ENCODE data around the gene CSMD2. TPM values are rescaled to one million over a fixed set of nuclear protein-coding genes. Genes with fewer than 3 reads are reported as not detected.

CSMD2 gene
- total and polyA plus RNA-seq, 2 experiments from 2014 or later, result 5.3 to 16.6 TPM

DNA sequence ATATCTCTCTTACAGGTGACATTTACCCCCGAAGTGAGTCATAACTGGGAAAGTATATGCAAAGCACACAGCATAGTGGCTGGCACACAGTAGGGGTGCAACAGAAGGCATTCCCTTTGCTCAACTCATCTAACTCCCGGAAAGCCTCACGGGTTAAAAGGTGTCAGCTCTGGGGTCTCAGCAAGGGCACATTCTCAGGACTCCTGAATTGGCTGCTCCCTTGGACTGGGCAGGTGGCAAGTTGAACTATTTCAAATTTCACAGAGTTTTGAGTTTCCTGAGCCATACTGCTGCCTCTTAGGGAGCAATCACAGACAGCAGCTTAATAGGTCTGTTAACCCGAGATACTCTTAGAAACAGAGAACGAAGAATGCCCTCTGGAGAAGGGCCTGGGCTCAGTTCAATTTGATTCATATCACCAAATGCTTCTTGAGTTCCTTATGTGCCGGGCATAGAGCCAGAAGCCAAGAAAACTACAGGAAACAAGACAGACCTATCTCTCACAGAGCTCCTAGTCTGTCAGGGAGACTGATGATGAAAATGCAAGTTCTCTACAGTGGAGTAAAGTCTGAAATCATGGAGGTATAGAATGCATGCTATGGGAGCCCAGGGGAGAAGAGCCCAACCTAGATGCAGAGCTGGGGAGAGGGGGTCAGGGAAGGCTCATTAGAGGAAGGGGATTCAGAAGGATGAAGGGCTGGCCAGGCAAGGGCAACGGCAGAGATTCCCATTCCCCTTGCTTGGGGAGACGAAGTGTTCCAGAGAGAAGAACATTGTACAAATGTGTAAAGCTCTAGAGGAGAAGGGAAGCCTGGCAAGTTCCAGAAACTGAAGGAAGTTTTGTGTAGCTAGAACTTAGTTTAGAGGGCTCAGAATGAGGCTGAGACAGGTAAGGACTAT lies 445.0 kb downstream of the CSMD2 start:
- Histone ChIP-seq H3K4me3 (no peak overlapping the region), H4K20me1 (replicated peaks; ENCODE audit: insufficient read depth) (no peaks in the 10 kb centered on the region; the same call in none of the 2 replicates), H3K27me3 (ENCODE audit: insufficient read depth) (no peaks in the 10 kb centered on the region), H3F3A (replicated peaks; ENCODE audit: low read depth) (no peaks in the 10 kb centered on the region), H3K36me3 (ENCODE audit: insufficient read depth) (peaks cover 5% of the 10 kb centered on the region; the same call in 1 of the 2 replicates), H3K4me1 (ENCODE audit: insufficient read depth) (no peaks in the 10 kb centered on the region), H3K27ac (ENCODE audit: low read depth) (no peak overlapping the region), H3K79me2 (replicated peaks; ENCODE audit: insufficient read depth) (no peaks in the 10 kb centered on the region), H3K4me2 (no peak overlapping the region), H3K9me2 (ENCODE audit: insufficient read depth) (no peaks in the 10 kb centered on the region), H2AFZ (no peak overlapping the region)
- H3K9me3 Mint-ChIP-seq, result no peaks in the 10 kb centered on the region
- TF ChIP-seq STAT1 (IDR thresholded peaks at IDR 0.05; ENCODE audit: unreplicated experiment) (no peak), JUNB (IDR thresholded peaks at IDR 0.05; ENCODE audit: unreplicated experiment) (no peak), EZH2phosphoT487 (IDR thresholded peaks at IDR 0.05; ENCODE audit: unreplicated experiment) (no peak), ZNF331 (CRISPR knock-in tag; IDR thresholded peaks at IDR 0.05; ENCODE audit: low read depth) (no peak), ZNF114 (CRISPR knock-in tag; IDR thresholded peaks at IDR 0.05) (no peak), ZNF462 (CRISPR knock-in tag; IDR thresholded peaks at IDR 0.05) (no peak), NANOG (IDR thresholded peaks at IDR 0.05; ENCODE audit: borderline replicate concordance) (no peak), CREB1 (CRISPR knock-in tag; IDR thresholded peaks at IDR 0.05; ENCODE audit: low read depth) (no peak), CTCF (conservative IDR thresholded peaks at IDR 0.05; ENCODE audit: low read depth in 2 of 2) (no peak), EZH2 (IDR thresholded peaks at IDR 0.05; ENCODE audit: low read depth, unreplicated experiment) (no peak)
- TF ChIP-seq, protein P1, sequence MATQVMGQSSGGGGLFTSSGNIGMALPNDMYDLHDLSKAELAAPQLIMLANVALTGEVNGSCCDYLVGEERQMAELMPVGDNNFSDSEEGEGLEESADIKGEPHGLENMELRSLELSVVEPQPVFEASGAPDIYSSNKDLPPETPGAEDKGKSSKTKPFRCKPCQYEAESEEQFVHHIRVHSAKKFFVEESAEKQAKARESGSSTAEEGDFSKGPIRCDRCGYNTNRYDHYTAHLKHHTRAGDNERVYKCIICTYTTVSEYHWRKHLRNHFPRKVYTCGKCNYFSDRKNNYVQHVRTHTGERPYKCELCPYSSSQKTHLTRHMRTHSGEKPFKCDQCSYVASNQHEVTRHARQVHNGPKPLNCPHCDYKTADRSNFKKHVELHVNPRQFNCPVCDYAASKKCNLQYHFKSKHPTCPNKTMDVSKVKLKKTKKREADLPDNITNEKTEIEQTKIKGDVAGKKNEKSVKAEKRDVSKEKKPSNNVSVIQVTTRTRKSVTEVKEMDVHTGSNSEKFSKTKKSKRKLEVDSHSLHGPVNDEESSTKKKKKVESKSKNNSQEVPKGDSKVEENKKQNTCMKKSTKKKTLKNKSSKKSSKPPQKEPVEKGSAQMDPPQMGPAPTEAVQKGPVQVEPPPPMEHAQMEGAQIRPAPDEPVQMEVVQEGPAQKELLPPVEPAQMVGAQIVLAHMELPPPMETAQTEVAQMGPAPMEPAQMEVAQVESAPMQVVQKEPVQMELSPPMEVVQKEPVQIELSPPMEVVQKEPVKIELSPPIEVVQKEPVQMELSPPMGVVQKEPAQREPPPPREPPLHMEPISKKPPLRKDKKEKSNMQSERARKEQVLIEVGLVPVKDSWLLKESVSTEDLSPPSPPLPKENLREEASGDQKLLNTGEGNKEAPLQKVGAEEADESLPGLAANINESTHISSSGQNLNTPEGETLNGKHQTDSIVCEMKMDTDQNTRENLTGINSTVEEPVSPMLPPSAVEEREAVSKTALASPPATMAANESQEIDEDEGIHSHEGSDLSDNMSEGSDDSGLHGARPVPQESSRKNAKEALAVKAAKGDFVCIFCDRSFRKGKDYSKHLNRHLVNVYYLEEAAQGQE (IDR thresholded peaks at IDR 0.05; ENCODE audit: unreplicated experiment), result no peak
- H3K36me3 Mint-ChIP-seq (ENCODE audit: low read depth), result peaks cover 21% of the 10 kb centered on the region
- peaks cover 9% of the 10 kb centered on the region for H3K27me3 Mint-ChIP-seq (ENCODE audit: insufficient read depth, low read depth, poor library complexity)
- DNase-seq (ENCODE audit: low spot score) (no peak), ATAC-seq (no peak)
- H3K4me3 Mint-ChIP-seq, result no peak overlapping the region
- no peak overlapping the region for H3K27ac Mint-ChIP-seq
- H3K4me1 Mint-ChIP-seq, result no peaks in the 10 kb centered on the region
